H1 (cell line): Measurements from ENCODE around the gene STK39. TPM values are rescaled to one million over a fixed set of nuclear protein-coding genes. Genes with fewer than 3 reads are reported as not detected.

Source experiments
- CTCF ChIA-PET: fragments of 300-600 bp; sonication (Branson Sonifier 250); formaldehyde crosslinking; loops from one replicate; lab custom pipeline; 2021; ENCODE audit not compliant: partially characterized antibody; lab: Charles Lee
- POLR2A ChIA-PET: fragments of 300-600 bp; sonication (Branson Sonifier 250); formaldehyde crosslinking; loops from one replicate; lab custom pipeline; 2021; ENCODE audit warnings: inconsistent platforms; ENCODE audit not compliant: partially characterized antibody; lab: Charles Lee
- DNase-seq, 2 experiments: peaks; one replicate each; pipeline versions ENCODE4 v3.0.0 to v3.0.0-alpha.2; 2010 to 2022; ENCODE audit warnings: low spot score in 2 of 2, low read depth in 1 of 2, mixed read lengths in 1 of 2
- FAIRE-seq: peaks from 2 replicates; lab custom pipeline; 2011; peaks lifted over from hg19 to GRCh38; lab: Jason Lieb, UNC
- H2AFZ ChIP-seq: 2 replicates; pipeline ENCODE4 v1.8.1; 2012; ENCODE audit warnings: low read length, inconsistent platforms
- H2AK5ac ChIP-seq: 2 replicates; pipeline ENCODE4 v1.6.1; 2013; ENCODE audit warnings: low read depth, low read length
- H2BK120ac ChIP-seq: replicated peaks from 2 replicates; pipeline ENCODE3; 2013; ENCODE audit warnings: low read depth, low read length, inconsistent platforms
- H2BK12ac ChIP-seq: 2 replicates; pipeline ENCODE4 v1.6.1; 2013; ENCODE audit warnings: low read depth, low read length
- H2BK15ac ChIP-seq: 2 replicates; pipeline ENCODE4 v1.6.1; 2013; ENCODE audit warnings: low read length
- H2BK20ac ChIP-seq: 2 replicates; pipeline ENCODE4 v1.6.1; 2013; ENCODE audit warnings: low read length
- H2BK5ac ChIP-seq: 2 replicates; pipeline ENCODE4 v1.6.1; 2013; ENCODE audit warnings: low read depth, low read length
- H3K14ac ChIP-seq: 2 replicates; pipeline ENCODE4 v1.6.1; 2013; ENCODE audit warnings: inconsistent platforms; ENCODE audit not compliant: insufficient read length
- H3K18ac ChIP-seq: 2 replicates; pipeline ENCODE4 v1.6.1; 2013; ENCODE audit warnings: low read length; ENCODE audit errors: extremely low read depth
- H3K23ac ChIP-seq: 2 replicates; pipeline ENCODE4 v1.6.1; 2013; ENCODE audit warnings: inconsistent platforms; ENCODE audit not compliant: insufficient read length
- H3K23me2 ChIP-seq: 2 replicates; pipeline ENCODE4 v1.6.1; 2013; ENCODE audit warnings: low read depth, low read length
- H3K27ac ChIP-seq: 2 replicates; pipeline ENCODE4 v1.6.1; 2011; ENCODE audit warnings: low read depth, low read length, inconsistent platforms
- H3K27me3 ChIP-seq, 4 experiments: replicated peaks in 1 of 4; 1 replicate in 1 of 4; 2 replicates in 3 of 4; pipeline versions ENCODE4 v1.6.1 to v1.8.1; 2011 to 2013; ENCODE audit warnings: low read length in 3 of 4, mild to moderate bottlenecking in 3 of 4, inconsistent platforms in 2 of 4, mixed read lengths in 2 of 4, moderate library complexity in 1 of 4; ENCODE audit not compliant: control insufficient read depth in 3 of 4, insufficient read depth in 3 of 4; ENCODE audit errors: extremely low read depth in 1 of 4
- H3K36me3 ChIP-seq, 4 experiments: 2 replicates each; pipeline versions ENCODE4 v1.6.1 to v1.8.1; 2011 to 2013; ENCODE audit warnings: mild to moderate bottlenecking in 4 of 4, low read length in 3 of 4, moderate library complexity in 2 of 4, control low read depth in 1 of 4, inconsistent platforms in 1 of 4; ENCODE audit not compliant: insufficient read depth in 4 of 4, control insufficient read depth in 2 of 4
- H3K4ac ChIP-seq: replicated peaks from 2 replicates; pipeline ENCODE3; 2013; ENCODE audit warnings: low read length, low read depth, mixed read lengths, inconsistent platforms; ENCODE audit not compliant: insufficient read length
- H3K4me1 ChIP-seq, 4 experiments: replicated peaks in 1 of 4; 1 replicate in 1 of 4; 2 replicates in 3 of 4; pipeline versions ENCODE4 v1.6.1 to v1.8.1; 2011 to 2013; ENCODE audit warnings: low read length in 3 of 4, inconsistent platforms in 2 of 4, mixed read lengths in 1 of 4; ENCODE audit not compliant: insufficient read depth in 4 of 4, control insufficient read depth in 3 of 4
- H3K4me2 ChIP-seq, 2 experiments: 2 replicates each; pipeline versions ENCODE4 v1.6.1 to v1.8.1; 2011 to 2013; ENCODE audit warnings: low read depth in 2 of 2, low read length in 2 of 2, control low read depth in 1 of 2, inconsistent platforms in 1 of 2, mild to moderate bottlenecking in 1 of 2; ENCODE audit not compliant: insufficient read depth in 1 of 2
- H3K4me3 ChIP-seq, 4 experiments: fragments of 200-600, 300-600 bp in 1 of 4; sonication (generic), shearing (Covaris generic), sonication (Bioruptor Twin) in 1 of 4; 2 replicates each; pipeline versions ENCODE4 v1.5.1 to v1.8.1; 2011 to 2016; ENCODE audit warnings: low read length in 4 of 4, low read depth in 3 of 4, control low read depth in 2 of 4, inconsistent platforms in 2 of 4, mild to moderate bottlenecking in 2 of 4, mixed read lengths in 1 of 4, moderate library complexity in 1 of 4; ENCODE audit not compliant: insufficient read depth in 2 of 4; ENCODE audit errors: extremely low read depth in 1 of 4
- H3K56ac ChIP-seq: replicated peaks from 2 replicates; pipeline ENCODE3; 2013; ENCODE audit warnings: low read depth, mild to moderate bottlenecking, mixed read lengths, low read length, inconsistent platforms; ENCODE audit not compliant: insufficient read length
- H3K79me1 ChIP-seq: 2 replicates; pipeline ENCODE4 v1.6.1; 2013; ENCODE audit warnings: low read depth, low read length, control low read depth
- H3K79me2 ChIP-seq, 2 experiments: 2 replicates each; pipeline versions ENCODE4 v1.6.1 to v1.8.1; 2012 to 2013; ENCODE audit warnings: low read length in 2 of 2, mild to moderate bottlenecking in 2 of 2, inconsistent platforms in 1 of 2; ENCODE audit not compliant: insufficient read depth in 2 of 2, control insufficient read depth in 1 of 2
- H3K9ac ChIP-seq, 4 experiments: replicated peaks in 1 of 4; 1 replicate in 1 of 4; 2 replicates in 3 of 4; pipeline versions ENCODE4 v1.6.1 to v1.8.1; 2011 to 2013; ENCODE audit warnings: low read depth in 3 of 4, low read length in 3 of 4, control low read depth in 2 of 4, mild to moderate bottlenecking in 2 of 4, moderate library complexity in 2 of 4, inconsistent platforms in 1 of 4; ENCODE audit errors: extremely low read depth in 1 of 4
- H3K9me3 ChIP-seq, 2 experiments: 2 replicates each; pipeline versions ENCODE4 v1.6.1 to v1.8.1; 2012 to 2013; ENCODE audit warnings: mild to moderate bottlenecking in 2 of 2, moderate library complexity in 2 of 2, control low read depth in 1 of 2, inconsistent platforms in 1 of 2, low read depth in 1 of 2, low read length in 1 of 2, mixed read lengths in 1 of 2; ENCODE audit not compliant: insufficient read depth in 2 of 2
- H4K20me1 ChIP-seq, 2 experiments: replicated peaks in 1 of 2; 2 replicates each; pipeline versions ENCODE3 to v1.8.1; 2011 to 2013; ENCODE audit warnings: inconsistent platforms in 2 of 2, low read length in 2 of 2, mild to moderate bottlenecking in 1 of 2; ENCODE audit not compliant: insufficient read depth in 2 of 2, control insufficient read depth in 1 of 2
- H4K5ac ChIP-seq: 2 replicates; pipeline ENCODE4 v1.6.1; 2013; ENCODE audit warnings: low read length, low read depth, mixed read lengths, inconsistent platforms; ENCODE audit not compliant: insufficient read length
- H4K8ac ChIP-seq: 2 replicates; pipeline ENCODE4 v1.8.0; 2013; ENCODE audit warnings: mild to moderate bottlenecking, moderate library complexity, low read length, inconsistent platforms; ENCODE audit not compliant: insufficient read depth; ENCODE audit errors: extremely low read depth
- H4K91ac ChIP-seq: replicated peaks from 2 replicates; pipeline ENCODE3; 2013; ENCODE audit warnings: low read length, mixed read lengths, inconsistent platforms; ENCODE audit not compliant: insufficient read length
- BCL11A ChIP-seq, 2 experiments: IDR thresholded peaks; one replicate each; pipeline ENCODE4 v1.6.1; 2011; ENCODE audit warnings: low read depth in 2 of 2, low read length in 2 of 2, mild to moderate bottlenecking in 2 of 2
- SIX5 ChIP-seq: IDR thresholded peaks from 2 replicates; pipeline ENCODE4 v1.6.1; 2011; ENCODE audit warnings: mild to moderate bottlenecking, low read depth, low read length
- WGBS, 2 experiments: shearing (Covaris generic) in 1 of 2; methylation state at CpG; one replicate each; pipeline versions ENCODE4 v1.1.6 to v1.1.7; 2013 to 2015; ENCODE audit warnings: low lambda C conversion rate in 2 of 2, mixed read lengths in 2 of 2, inconsistent platforms in 1 of 2, low coverage in 1 of 2, missing lambda C conversion rate in 1 of 2; ENCODE audit not compliant: insufficient replicate concordance in 2 of 2, insufficient coverage in 1 of 2, insufficient read length in 1 of 2; ENCODE audit errors: extremely low coverage in 1 of 2, missing lambda C conversion rate in 1 of 2; 5-methylcytosine and 5-hydroxymethylcytosine counted together
- polyA plus RNA-seq, 7 experiments: library from polyadenylated mRNA; depleted of rRNA in 3 of 7; stranded (reverse) in 5 of 7; unstranded in 2 of 7; fragments of >200 nt in 5 of 7; fragments of 200-250 nt in 2 of 7; gene quantifications; 1 replicate in 5 of 7; 2 replicates in 1 of 7; 4 replicates in 1 of 7; pipeline versions ENCODE4 v1.2.1 to v1.2.3, GENCODE V29; 2011 to 2013; ENCODE audit warnings: missing spikeins in 2 of 7, mixed read lengths in 2 of 7
- total RNA-seq: library from RNA; stranded (reverse); fragmentation: NEBNext Ultra II Directional; extraction: Animal tissue kit (Norgen Biotek cat#: 25700); gene quantifications from 2 replicates; pipeline ENCODE4 v1.2.1, GENCODE V29; 2021

Gene STK39
- total and polyA plus RNA-seq, 2 of the 8 experiments (the other 6 are each of a cell fraction or from before 2014, with no cell fraction given): 13.7 to 23.8 TPM

GRCh38 chr2:168002021-168002553 lies 245.3 kb downstream of the STK39 start:
- no peak for DNase-seq
- H3K27me3 ChIP-seq: no peaks in the 10 kb centered on the region
- H3K23me2 ChIP-seq: no peaks in the 10 kb centered on the region
- no peak overlapping the region for H3K9ac ChIP-seq
- no peak overlapping the region for H3K4me3 ChIP-seq
- H2BK20ac ChIP-seq: no peak overlapping the region
- no peak overlapping the region for H4K91ac ChIP-seq
- no peak overlapping the region for H3K56ac ChIP-seq
- no peak for TF ChIP-seq BCL11A (IDR thresholded peaks at IDR 0.05; ENCODE audit: low read depth in 2 of 2, low read length in 2 of 2)
- no peak for TF ChIP-seq SIX5
- POLR2A ChIA-PET: no interaction called here
- no peak overlapping the region for H2BK5ac ChIP-seq
- no peak overlapping the region for H2AFZ ChIP-seq
- no peak overlapping the region for H2BK12ac ChIP-seq
- no peak overlapping the region for H3K4ac ChIP-seq
- CTCF ChIA-PET: interaction anchor here (0.6 to 1.2 kb wide), 2 partner anchors 9 to 146 kb away, joined by 3 read pairs; no protein-coding TSS in a partner anchor
- no peak overlapping the region for H3K23ac ChIP-seq
- no peak overlapping the region for H2AK5ac ChIP-seq
- H4K20me1 ChIP-seq: no peaks in the 10 kb centered on the region
- no peak overlapping the region for H2BK15ac ChIP-seq
- H3K14ac ChIP-seq: no peak overlapping the region
- no peak overlapping the region for H3K27ac ChIP-seq
- H3K9me3 ChIP-seq: no peaks in the 10 kb centered on the region
- no peak overlapping the region for H2BK120ac ChIP-seq
- no peak overlapping the region for H4K8ac ChIP-seq
- H3K36me3 ChIP-seq: peaks cover 0 to 4% (median 0%) of the 10 kb centered on the region in 4 experiments; a peak in 1 of 8 replicates
- H3K18ac ChIP-seq: no peak overlapping the region
- FAIRE-seq: no peak
- H3K4me1 ChIP-seq: peaks cover 0 to 3% (median 0%) of the 10 kb centered on the region in 4 experiments; a peak in 1 of 7 replicates
- no peak overlapping the region for H4K5ac ChIP-seq
- WGBS, 2 experiments: 81% methylated on average over 2 of the region's 2 CpGs; no CpG with 5 or more reads in 1 of the 2 experiments
- H3K79me1 ChIP-seq: no peaks in the 10 kb centered on the region
- no peaks in the 10 kb centered on the region for H3K79me2 ChIP-seq
- H3K4me2 ChIP-seq: no peak overlapping the region
